ENCODE results near the gene MCM5. TPM values are rescaled to one million over a fixed set of nuclear protein-coding genes. Genes with fewer than 3 reads are reported as not detected.

Gene MCM5
- total and polyA plus RNA-seq, 7 donors, result 9.9 to 42.6 (median 13.4) TPM

GRCh38 chr22:35410663-35411034, 10.7 kb downstream of the MCM5 start:
- 85 to 88% methylated on average over 6 of the region's 6 CpGs for WGBS, 2 donors
- TF ChIP-seq EP300 (IDR thresholded peaks at IDR 0.05) (no peak), POLR2A (IDR thresholded peaks at IDR 0.05) (no peak), POLR2AphosphoS5 (IDR thresholded peaks at IDR 0.05) (no peak), CTCF (IDR thresholded peaks at IDR 0.05) (no peak)
- H3K36me3 ChIP-seq, result peaks cover 14 to 95% (median 32%) of the 10 kb centered on the region in 4 donors
- no peak for DNase-seq
- H3K4me1 ChIP-seq, result no peaks in the 10 kb centered on the region
- H3K9me3 ChIP-seq, result no peaks in the 10 kb centered on the region
- intact Hi-C loops (cut with DNase I), result no loop called here
- no peak overlapping the region for H3K4me3 ChIP-seq
- peak overlapping the region in 2 of 4 donors; percentile 11 to 16 for H3K27ac ChIP-seq
- no peaks in the 10 kb centered on the region for H3K27me3 ChIP-seq

- Histone ChIP-seq H3K4me3 (no peak overlapping the region), H3K27me3 (no peaks in the 10 kb centered on the region), H3K4me1 (no peaks in the 10 kb centered on the region), H3K9me3 (no peaks in the 10 kb centered on the region), H3K27ac (no peak overlapping the region), H3K36me3 (peaks cover 14 to 97% (median 33%) of the 10 kb centered on the region in 4 donors)
- intact Hi-C loops (cut with DNase I), result no loop called here
- WGBS, 2 donors, result 73 to 87% methylated on average over 7 of the region's 7 CpGs
- no peak for DNase-seq
- TF ChIP-seq EP300 (IDR thresholded peaks at IDR 0.05) (no peak), POLR2A (IDR thresholded peaks at IDR 0.05) (no peak), POLR2AphosphoS5 (IDR thresholded peaks at IDR 0.05) (no peak), CTCF (IDR thresholded peaks at IDR 0.05) (no peak)
Observed at GRCh38 chr22:35411102-35411501, 11.2 kb downstream of the MCM5 start.

GRCh38 chr22:35413624-35414023, 13.7 kb downstream of the MCM5 start:
- 98% methylated on average over 4 of the region's 4 CpGs for WGBS, 2 donors
- H3K4me1 ChIP-seq, result no peaks in the 10 kb centered on the region
- no peak overlapping the region for H3K27ac ChIP-seq
- intact Hi-C loops (cut with DNase I), result no loop called here
- H3K9me3 ChIP-seq, result no peaks in the 10 kb centered on the region
- H3K36me3 ChIP-seq, result peaks cover 6 to 95% (median 28%) of the 10 kb centered on the region in 4 donors
- no peaks in the 10 kb centered on the region for H3K27me3 ChIP-seq
- TF ChIP-seq POLR2A (IDR thresholded peaks at IDR 0.05) (no peak), POLR2AphosphoS5 (IDR thresholded peaks at IDR 0.05) (no peak), CTCF (IDR thresholded peaks at IDR 0.05) (no peak), EP300 (IDR thresholded peaks at IDR 0.05) (no peak)
- no peak for DNase-seq
- no peak overlapping the region for H3K4me3 ChIP-seq

- intact Hi-C loops (cut with DNase I), result no loop called here
- WGBS, 2 donors, result 90 to 93% methylated on average over 9 of the region's 9 CpGs
- no peaks in the 10 kb centered on the region for H3K27me3 ChIP-seq
Observed at GRCh38 chr22:35417606-35418005, 17.7 kb downstream of the MCM5 start.

More at GRCh38 chr22:35417606-35418005, 17.7 kb downstream of the MCM5 start:
- TF ChIP-seq CTCF (IDR thresholded peaks at IDR 0.05), result no peak
- TF ChIP-seq EP300 (IDR thresholded peaks at IDR 0.05), result no peak
- no peak for TF ChIP-seq POLR2AphosphoS5 (IDR thresholded peaks at IDR 0.05)
- no peak for TF ChIP-seq POLR2A (IDR thresholded peaks at IDR 0.05)
- no peak overlapping the region for H3K4me3 ChIP-seq
- no peak for DNase-seq
- H3K4me1 ChIP-seq, result no peaks in the 10 kb centered on the region
- H3K36me3 ChIP-seq, result peaks cover 0 to 94% (median 28%) of the 10 kb centered on the region in 4 donors
- H3K27ac ChIP-seq, result no peak overlapping the region
- no peaks in the 10 kb centered on the region for H3K9me3 ChIP-seq
